IMR-90 (cell line): Measurements from ENCODE around the gene NWD2. TPM values are rescaled to one million over a fixed set of nuclear protein-coding genes. Genes with fewer than 3 reads are reported as not detected.

Source experiments
- ATAC-seq: fragments of 200-7000 bp; cut with Tn5 transposase; 2 replicates; pipeline ENCODE4 v1.9.1; 2020; ENCODE audit warnings: low read depth, mild to moderate bottlenecking, moderate library complexity
- BruUV-seq: library from RNA; stranded (reverse); fragments of 400-500 nt; replicated peaks from 2 replicates; lab custom pipeline; 2021; lab: Mats Ljungman, UMichigan
- CTCF ChIA-PET: fragments of 300-600 bp; formaldehyde crosslinking; extraction: SDS; loops from one replicate; lab custom pipeline; 2021; ENCODE audit warnings: antibody characterized with exemption; lab: Yijun Ruan, JAX
- POLR2A ChIA-PET: fragments of 300-600 bp; sonication (Branson Sonifier 250); formaldehyde crosslinking; loops from one replicate; lab custom pipeline; 2022; ENCODE audit warnings: antibody characterized with exemption; ENCODE audit not compliant: unreplicated experiment; lab: Charles Lee
- DNase-seq: peaks from one replicate; pipeline ENCODE4 v3.0.0; 2013
- H2AFZ ChIP-seq: replicated peaks from 2 replicates; pipeline ENCODE3; 2013; ENCODE audit warnings: low read length, mild to moderate bottlenecking; ENCODE audit not compliant: poor library complexity
- H2AK5ac ChIP-seq: 2 replicates; pipeline ENCODE4 v1.6.1; 2013; ENCODE audit warnings: low read depth, low read length, inconsistent platforms
- H2AK9ac ChIP-seq: replicated peaks from 2 replicates; pipeline ENCODE3; 2013; ENCODE audit warnings: mild to moderate bottlenecking, low read depth, low read length, moderate library complexity; ENCODE audit not compliant: poor library complexity
- H2BK120ac ChIP-seq: 2 replicates; pipeline ENCODE4 v1.6.1; 2013; ENCODE audit warnings: low read depth, low read length, inconsistent platforms
- H2BK15ac ChIP-seq: 3 replicates; pipeline ENCODE4 v1.6.1; 2013; ENCODE audit warnings: low read depth, low read length, inconsistent platforms
- H2BK20ac ChIP-seq: 2 replicates; pipeline ENCODE4 v1.6.1; 2013; ENCODE audit warnings: low read depth, mild to moderate bottlenecking, inconsistent platforms, low read length, moderate library complexity
- H2BK5ac ChIP-seq: 2 replicates; pipeline ENCODE4 v1.6.1; 2013; ENCODE audit warnings: mild to moderate bottlenecking, low read depth, low read length, inconsistent platforms; ENCODE audit not compliant: poor library complexity, severe bottlenecking
- H3K14ac ChIP-seq: replicated peaks from 2 replicates; pipeline ENCODE4 v1.6.1; 2013; ENCODE audit warnings: low read depth, low read length, inconsistent platforms
- H3K18ac ChIP-seq: 2 replicates; pipeline ENCODE4 v1.6.1; 2013; ENCODE audit warnings: low read depth, low read length, control low read depth
- H3K23ac ChIP-seq: 2 replicates; pipeline ENCODE4 v1.6.1; 2013; ENCODE audit warnings: low read depth, low read length, inconsistent platforms
- H3K27ac ChIP-seq: 2 replicates; pipeline ENCODE4 v1.5.1; 2013; ENCODE audit warnings: mild to moderate bottlenecking, control low read depth, low read length; ENCODE audit not compliant: insufficient read depth
- H3K27me3 ChIP-seq: 2 replicates; pipeline ENCODE4 v1.6.1; 2013; ENCODE audit warnings: low read length; ENCODE audit not compliant: control insufficient read depth, insufficient read depth
- H3K36me3 ChIP-seq: 2 replicates; pipeline ENCODE4 v1.6.1; 2013; ENCODE audit warnings: low read length, mixed read lengths; ENCODE audit not compliant: control insufficient read depth, insufficient read depth
- H3K4ac ChIP-seq: 2 replicates; pipeline ENCODE4 v1.6.1; 2013; ENCODE audit warnings: low read depth, low read length, inconsistent platforms
- H3K4me1 ChIP-seq: 2 replicates; pipeline ENCODE4 v1.6.1; 2013; ENCODE audit warnings: low read length, mixed read lengths; ENCODE audit not compliant: control insufficient read depth, insufficient read depth
- H3K4me2 ChIP-seq: 2 replicates; pipeline ENCODE4 v1.6.1; 2013; ENCODE audit warnings: low read depth, mild to moderate bottlenecking, control low read depth, low read length, moderate library complexity
- H3K4me3 ChIP-seq: 2 replicates; pipeline ENCODE4 v1.5.1; 2013; ENCODE audit warnings: low read depth, mild to moderate bottlenecking, control low read depth, low read length, moderate library complexity; ENCODE audit not compliant: insufficient read depth
- H3K56ac ChIP-seq: 2 replicates; pipeline ENCODE4 v1.6.1; 2013; ENCODE audit warnings: low read length, inconsistent platforms; ENCODE audit not compliant: insufficient read depth; ENCODE audit errors: extremely low read depth
- H3K79me1 ChIP-seq, 2 experiments: 2 replicates each; pipeline ENCODE4 v1.6.1; 2013; ENCODE audit warnings: low read length in 2 of 2, inconsistent platforms in 1 of 2, low read depth in 1 of 2
- H3K9ac ChIP-seq: 2 replicates; pipeline ENCODE4 v1.6.1; 2013; ENCODE audit warnings: low read depth, low read length, control low read depth
- H3K9me1 ChIP-seq: 2 replicates; pipeline ENCODE4 v1.6.1; 2013; ENCODE audit warnings: low read length, inconsistent platforms; ENCODE audit not compliant: insufficient read depth
- H3K9me3 ChIP-seq: 2 replicates; pipeline ENCODE4 v1.6.1; 2013; ENCODE audit warnings: low read length; ENCODE audit not compliant: control insufficient read depth, insufficient read depth
- H4K20me1 ChIP-seq: 2 replicates; pipeline ENCODE4 v1.6.1; 2013; ENCODE audit warnings: low read length, inconsistent platforms; ENCODE audit not compliant: insufficient read depth
- H4K5ac ChIP-seq: 2 replicates; pipeline ENCODE4 v1.6.1; 2013; ENCODE audit warnings: mild to moderate bottlenecking, low read depth, low read length, control low read depth
- H4K8ac ChIP-seq, 2 experiments: 2 replicates each; pipeline ENCODE4 v1.6.1; 2013; ENCODE audit warnings: low read depth in 2 of 2, low read length in 2 of 2, control low read depth in 1 of 2, inconsistent platforms in 1 of 2
- H4K91ac ChIP-seq: 2 replicates; pipeline ENCODE4 v1.6.1; 2013; ENCODE audit warnings: low read depth, low read length, inconsistent platforms; ENCODE audit not compliant: insufficient read depth
- BHLHE40 ChIP-seq: fragments of 150-350 bp; IDR thresholded peaks from 2 replicates; pipeline ENCODE4 v1.6.1; 2016; ENCODE audit warnings: mild to moderate bottlenecking, low read depth, low read length
- CEBPB ChIP-seq: IDR thresholded peaks from 2 replicates; pipeline ENCODE4 v1.6.1; 2012; ENCODE audit warnings: low read depth, low read length, improper control_type of control experiment
- CHD1 ChIP-seq: IDR thresholded peaks from 2 replicates; pipeline ENCODE4 v1.6.1; 2012; ENCODE audit warnings: low read depth, low read length, improper control_type of control experiment
- MAZ ChIP-seq: IDR thresholded peaks from 2 replicates; pipeline ENCODE4 v1.6.1; 2012; ENCODE audit warnings: low read depth, mild to moderate bottlenecking, low read length, improper control_type of control experiment, moderate library complexity, borderline replicate concordance
- MXI1 ChIP-seq: IDR thresholded peaks from 2 replicates; pipeline ENCODE4 v1.6.1; 2012; ENCODE audit warnings: low read depth, mild to moderate bottlenecking, low read length, moderate library complexity, borderline replicate concordance
- POLR2A ChIP-seq: IDR thresholded peaks from 2 replicates; pipeline ENCODE4 v1.6.1; 2012; ENCODE audit warnings: mild to moderate bottlenecking, low read depth, low read length
- RAD21 ChIP-seq: IDR thresholded peaks from 2 replicates; pipeline ENCODE4 v1.6.1; 2012; ENCODE audit warnings: low read length, improper control_type of control experiment
- SMC3 ChIP-seq: fragments of 150-350 bp; IDR thresholded peaks from 2 replicates; pipeline ENCODE4 v1.6.1; 2016; ENCODE audit warnings: low read depth, mild to moderate bottlenecking, antibody characterized with exemption, low read length, moderate library complexity
- USF2 ChIP-seq: fragments of 150-350 bp; IDR thresholded peaks from 2 replicates; pipeline ENCODE4 v1.6.1; 2017; ENCODE audit warnings: mild to moderate bottlenecking, antibody characterized with exemption, low read length, low read depth
- WGBS, 2 experiments: methylation state at CpG; one replicate each; pipeline versions ENCODE4 v1.1.5 to v1.1.7; 2013; ENCODE audit warnings: missing lambda C conversion rate in 2 of 2; ENCODE audit not compliant: insufficient read length in 1 of 2; ENCODE audit errors: extremely low coverage in 2 of 2; 5-methylcytosine and 5-hydroxymethylcytosine counted together
- dilution Hi-C: fragments of 300-500 bp; cut with HindIII; formaldehyde crosslinking; loops from one replicate; pipeline ENCODE4 v1.14.3; 2018; ENCODE audit warnings: low sequenced_read_pairs; ENCODE audit not compliant: unreplicated experiment
- in situ Hi-C: fragments of 300-500 bp; cut with MboI; formaldehyde crosslinking; loops from 3 replicates; pipeline ENCODE4 v1.14.3; 2019; ENCODE audit warnings: low sequenced_read_pairs, inconsistent platforms, mixed read lengths
- intact Hi-C: fragments of 100-400 bp; cut with micrococcal nuclease; formaldehyde crosslinking; loops from 2 replicates; pipeline ENCODE4 v1.10.0; 2022
- polyA plus RNA-seq, 3 experiments: library from polyadenylated mRNA; depleted of rRNA; stranded (reverse); fragments of >200 nt; gene quantifications; 2 replicates each; pipeline ENCODE4 v1.2.3, GENCODE V29; 2012; ENCODE audit warnings: low replicate concordance in 1 of 3
- total RNA-seq: library from RNA; depleted of rRNA; stranded (reverse); fragments of >200 nt; gene quantifications from 2 replicates; pipeline ENCODE4 v1.2.3, GENCODE V29; 2012

Gene NWD2
- total and polyA plus RNA-seq, 2 of the 4 experiments (the other 2 are of a cell fraction): not detected

DNA sequence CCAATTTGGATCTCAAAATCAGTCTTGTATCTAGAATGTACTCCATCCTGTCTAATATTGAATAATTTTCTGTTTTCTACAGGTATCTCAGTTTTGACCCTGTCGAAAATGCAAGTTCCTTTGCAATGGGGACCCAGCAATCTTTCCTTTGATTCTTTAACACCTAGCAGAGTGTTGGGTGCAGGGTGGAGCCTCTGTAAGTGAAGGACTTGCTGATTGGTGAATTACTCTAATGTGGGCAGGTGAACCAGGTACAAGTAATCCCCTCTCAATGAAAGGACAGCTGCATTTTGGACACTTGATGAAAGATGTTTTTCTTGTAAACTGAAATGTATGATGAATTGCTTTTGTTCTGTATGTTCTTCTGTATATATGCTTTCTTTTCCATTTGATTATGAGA lies 54.9 kb downstream of the NWD2 start:
- TF ChIP-seq POLR2A: no peak
- no peak for TF ChIP-seq BHLHE40
- TF ChIP-seq CHD1: no peak
- TF ChIP-seq MXI1: no peak
- TF ChIP-seq CEBPB: no peak
- no peak for TF ChIP-seq MAZ
- no peak for TF ChIP-seq USF2
- no peak for TF ChIP-seq RAD21
- TF ChIP-seq SMC3: no peak
- no peak for ATAC-seq
- Histone ChIP-seq H4K20me1 (no peaks in the 10 kb centered on the region), H3K9me3 (no peaks in the 10 kb centered on the region), H2AK5ac (no peak overlapping the region), H3K79me1 (no peaks in the 10 kb centered on the region), H3K23ac (no peak overlapping the region), H3K9ac (no peak overlapping the region), H2BK15ac (no peak overlapping the region), H2BK120ac (no peak overlapping the region), H2BK20ac (no peak overlapping the region), H3K9me1 (no peaks in the 10 kb centered on the region), H3K18ac (no peak overlapping the region), H4K91ac (no peak overlapping the region), H3K4me2 (no peak overlapping the region), H2AFZ (no peak overlapping the region), H3K27me3 (no peaks in the 10 kb centered on the region), H4K8ac (no peak overlapping the region), H3K27ac (no peak overlapping the region), H3K4ac (no peak overlapping the region), H3K4me1 (no peaks in the 10 kb centered on the region), H3K4me3 (no peak overlapping the region), H2AK9ac (no peak overlapping the region), H3K36me3 (no peaks in the 10 kb centered on the region), H2BK5ac (no peak overlapping the region), H3K56ac (no peak overlapping the region), H3K14ac (no peak overlapping the region), H4K5ac (no peak overlapping the region)
- CTCF ChIA-PET: no interaction called here
- BruUV-seq: no TSS peak
- intact Hi-C loops: no loop called here
- dilution Hi-C loops: no loop called here
- no peak for DNase-seq
- in situ Hi-C loops: no loop called here
- WGBS, 2 experiments: no CpG with 5 or more reads among the region's 1 CpG
- POLR2A ChIA-PET: no interaction called here
